K562 (cell line): ENCODE data around the gene PCK2. TPM values are rescaled to one million over a fixed set of nuclear protein-coding genes. Genes with fewer than 3 reads are reported as not detected.

Experiments
- ATAC-seq: fragments of 200-7000 bp; cut with Tn5 transposase; 3 replicates; pipeline ENCODE4 v1.9.1; 2020; ENCODE audit warnings: moderate library complexity
- BruUV-seq: library from RNA; stranded (reverse); fragments of 400-500 nt; replicated peaks from 2 replicates; lab custom pipeline; 2021; lab: Mats Ljungman, UMichigan
- CTCF ChIA-PET: fragments of 300-600 bp; formaldehyde crosslinking; extraction: SDS; loops from one replicate; lab custom pipeline; 2021; ENCODE audit warnings: low intra/inter-chr PET ratio; lab: Yijun Ruan, JAX
- POLR2A ChIA-PET: fragments of 300-600, 350-650 bp; sonication (Branson Sonifier 250); formaldehyde crosslinking; extraction: SDS; loops from one replicate; lab custom pipeline; 2021; ENCODE audit warnings: antibody characterized with exemption, inconsistent platforms; lab: Yijun Ruan, JAX
- DNase-seq, 4 experiments: peaks; one replicate each; pipeline versions ENCODE4 v3.0.0 to v3.0.0-alpha.2; 2011 to 2018; ENCODE audit warnings: low spot score in 3 of 4, mixed read lengths in 3 of 4; ENCODE audit errors: extremely low read depth in 1 of 4
- FAIRE-seq: peaks from 2 replicates; lab custom pipeline; 2011; peaks lifted over from hg19 to GRCh38; lab: Jason Lieb, UNC
- H2AFZ ChIP-seq: 2 replicates; pipeline ENCODE4 v1.6.0; 2011; ENCODE audit warnings: low read depth, low read length, control low read depth, inconsistent platforms
- H3K27ac ChIP-seq: fragments of 200-600 bp; 3 replicates; pipeline ENCODE4 v1.8.0; 2011; ENCODE audit warnings: low read depth, mild to moderate bottlenecking, control low read depth, inconsistent platforms, low read length, moderate library complexity, mixed read lengths; ENCODE audit errors: extremely low read depth
- H3K27me3 ChIP-seq, 2 experiments: fragments of 300-600 bp in 1 of 2; 2 replicates in 1 of 2; 3 replicates in 1 of 2; pipeline versions ENCODE4 v1.6.0 to v1.8.0; 2011; ENCODE audit warnings: inconsistent platforms in 2 of 2, low read length in 2 of 2, mild to moderate bottlenecking in 1 of 2, mixed read lengths in 1 of 2, moderate library complexity in 1 of 2; ENCODE audit not compliant: control insufficient read depth in 2 of 2, insufficient read depth in 2 of 2
- H3K36me3 ChIP-seq: fragments of 300-600 bp; 3 replicates; pipeline ENCODE4 v1.8.0; 2011; ENCODE audit warnings: mild to moderate bottlenecking, low read length, inconsistent platforms; ENCODE audit not compliant: control insufficient read depth, insufficient read depth
- H3K4me1 ChIP-seq, 2 experiments: fragments of 200-600 bp in 1 of 2; replicated peaks in 1 of 2; 2 replicates in 1 of 2; 3 replicates in 1 of 2; pipeline versions ENCODE4 v1.5.1 to v1.8.0; 2011; ENCODE audit warnings: inconsistent platforms in 2 of 2, low read length in 2 of 2, mild to moderate bottlenecking in 1 of 2, mixed read lengths in 1 of 2, moderate library complexity in 1 of 2; ENCODE audit not compliant: control insufficient read depth in 2 of 2, insufficient read depth in 2 of 2
- H3K4me2 ChIP-seq: 2 replicates; pipeline ENCODE4 v1.6.1; 2011; ENCODE audit warnings: low read length, control low read depth, inconsistent platforms, mixed read lengths; ENCODE audit not compliant: insufficient read depth
- H3K4me3 ChIP-seq: fragments of 200-600 bp; sonication (generic), shearing (Covaris generic); 2 replicates; pipeline ENCODE4 v1.5.1; 2016; ENCODE audit warnings: control low read depth, inconsistent platforms
- H3K79me2 ChIP-seq: fragments of 200-600 bp; 3 replicates; pipeline ENCODE4 v1.8.0; 2011; ENCODE audit warnings: low read length, inconsistent platforms; ENCODE audit not compliant: control insufficient read depth, insufficient read depth
- H3K9ac ChIP-seq, 2 experiments: 2 replicates each; pipeline versions ENCODE4 v1.6.0 to v1.6.1; 2011; ENCODE audit warnings: low read depth in 2 of 2, low read length in 2 of 2, control low read depth in 1 of 2, inconsistent platforms in 1 of 2, mild to moderate bottlenecking in 1 of 2, mixed read lengths in 1 of 2; ENCODE audit not compliant: insufficient read depth in 1 of 2
- H3K9me1 ChIP-seq: one replicate; pipeline ENCODE4 v1.6.0; 2011; ENCODE audit warnings: inconsistent platforms, mild to moderate bottlenecking, low read length, moderate library complexity; ENCODE audit not compliant: control insufficient read depth, insufficient read depth
- H3K9me3 ChIP-seq: replicated peaks from 2 replicates; pipeline ENCODE4 v1.5.1; 2011; ENCODE audit warnings: low read depth, low read length, inconsistent platforms; ENCODE audit not compliant: control insufficient read depth, insufficient read depth
- H4K20me1 ChIP-seq: replicated peaks from 2 replicates; pipeline ENCODE4 v1.6.1; 2011; ENCODE audit warnings: low read length, inconsistent platforms, mixed read lengths; ENCODE audit not compliant: control insufficient read depth, insufficient read depth
- HINFP ChIP-seq: fragments of 450-650 bp; conservative IDR thresholded peaks from 2 replicates; pipeline ENCODE4 v1.6.1; 2016; ENCODE audit warnings: missing genetic modification characterization, low read depth, mild to moderate bottlenecking, control low read depth, missing compliant biosample characterization
- RBFOX2 ChIP-seq: fragments of 200-400 bp; formaldehyde crosslinking; IDR thresholded peaks from 2 replicates; pipeline ENCODE4 v1.6.1; 2017; ENCODE audit warnings: low read depth, mild to moderate bottlenecking, low read length, moderate library complexity
- WGBS: fragments of 100-300 bp; shearing (Covaris generic); methylation state at CpG from one replicate; pipeline ENCODE4 v1.1.6; 2016; ENCODE audit warnings: low coverage, mixed read lengths; ENCODE audit not compliant: insufficient coverage; ENCODE audit errors: missing lambda C conversion rate; 5-methylcytosine and 5-hydroxymethylcytosine counted together
- in situ Hi-C: fragments of 300-500 bp; cut with MboI; formaldehyde crosslinking; loops from 4 replicates; pipeline ENCODE4 v1.15.0; 2018; ENCODE audit warnings: inconsistent platforms, mixed read lengths
- intact Hi-C: fragments of 100-400 bp; cut with micrococcal nuclease; formaldehyde crosslinking; loops from 2 replicates; pipeline ENCODE4 v1.14.2; 2022
- polyA plus RNA-seq, 8 experiments: library from polyadenylated mRNA; depleted of rRNA in 4 of 8; stranded (reverse) in 5 of 8; unstranded in 3 of 8; fragments of >200 nt; fragmentation: Nextera tagmentation in 2 of 8; fragmentation: Illumina TruSeq in 1 of 8; extraction: Ambion mirVana in 2 of 8; extraction: Trizol in 1 of 8; gene quantifications; 2 replicates each; pipeline versions ENCODE4 v1.2.1 to v1.2.3, GENCODE V29; 2011 to 2014; ENCODE audit warnings: inconsistent platforms in 1 of 8, missing spikeins in 1 of 8
- total RNA-seq, 7 experiments: library from RNA; depleted of rRNA in 6 of 7; stranded (reverse); fragments of >200 nt in 6 of 7; fragmentation: Illumina TruSeq in 2 of 7; extraction: Trizol in 2 of 7; gene quantifications; 2 replicates each; pipeline versions ENCODE4 v1.2.1 to v1.2.3, GENCODE V29; 2011 to 2021; ENCODE audit warnings: low replicate concordance in 1 of 7

The PCK2 gene
- total and polyA plus RNA-seq, 9 of the 15 experiments (the other 6 are each of a cell fraction or from before 2014, with no cell fraction given), result 3.3 to 60.9 (median 30.4) TPM

- no peak overlapping the region for H2AFZ ChIP-seq
- no peaks in the 10 kb centered on the region; the same call in 1 of the 2 replicates for H3K9me3 ChIP-seq
- peaks cover 3 to 4% of the 10 kb centered on the region in 2 experiments; a peak in 3 of 5 replicates for H3K4me1 ChIP-seq
- intact Hi-C loops (no loop called here), in situ Hi-C loops (no loop called here)
- H3K4me3 ChIP-seq, result no peak overlapping the region
- no peak for FAIRE-seq
- no peak overlapping the region for H3K4me2 ChIP-seq
- no peaks in the 10 kb centered on the region for H3K27me3 ChIP-seq
- WGBS, result 64% methylated on average over 4 of the region's 4 CpGs
- POLR2A ChIA-PET, result interaction anchor here (0.6 kb wide), 2 partner anchors 35 to 735 kb away, joined by 3 read pairs; no protein-coding TSS in a partner anchor
- peaks cover 63% of the 10 kb centered on the region; the same call in 2 of the 3 replicates for H3K36me3 ChIP-seq
- ATAC-seq, result peak; percentile 12
- H3K27ac ChIP-seq, result no peak overlapping the region
- TF ChIP-seq RBFOX2 (0 out of 2 replicates have a peak, but pooled peaks have one; percentile 8), HINFP (tag) (no peak)
- TSS peak; percentile 2 for BruUV-seq
- H4K20me1 ChIP-seq, result no peaks in the 10 kb centered on the region
- DNase-seq, result no peak
- peaks cover 16% of the 10 kb centered on the region for H3K79me2 ChIP-seq
- CTCF ChIA-PET, result no interaction called here
- no peak overlapping the region; a peak in 1 of 4 replicates for H3K9ac ChIP-seq
- no peaks in the 10 kb centered on the region for H3K9me1 ChIP-seq
Observed at GRCh38 chr14:24100197-24100981, 6.3 kb downstream of the PCK2 start.
